AG09309 (cell line): Measurements from ENCODE around the gene RNF38.
"Not testable (repeated sequence)": the region's sequence is repeated elsewhere in the genome, so short reads cannot be mapped to it uniquely, and the experiment has no call there.

Experiments used
- DNase-seq: peaks from one replicate; pipeline ENCODE4 v3.0.0-alpha.2; 2010; ENCODE audit warnings: low read depth
- H3K4me3 ChIP-seq: 2 replicates; pipeline ENCODE4 v1.5.1; 2011; ENCODE audit warnings: mild to moderate bottlenecking, low read depth, low read length, moderate library complexity; ENCODE audit not compliant: control insufficient read depth
- TF ChIP-seq, protein P1 (sequence below): IDR thresholded peaks from 2 replicates; pipeline ENCODE4 v1.5.1; 2011; ENCODE audit warnings: mild to moderate bottlenecking, low read depth, low read length, inconsistent platforms; ENCODE audit not compliant: insufficient read depth, control insufficient read depth; ENCODE audit errors: missing control alignments

The RNF38 gene

DNA sequence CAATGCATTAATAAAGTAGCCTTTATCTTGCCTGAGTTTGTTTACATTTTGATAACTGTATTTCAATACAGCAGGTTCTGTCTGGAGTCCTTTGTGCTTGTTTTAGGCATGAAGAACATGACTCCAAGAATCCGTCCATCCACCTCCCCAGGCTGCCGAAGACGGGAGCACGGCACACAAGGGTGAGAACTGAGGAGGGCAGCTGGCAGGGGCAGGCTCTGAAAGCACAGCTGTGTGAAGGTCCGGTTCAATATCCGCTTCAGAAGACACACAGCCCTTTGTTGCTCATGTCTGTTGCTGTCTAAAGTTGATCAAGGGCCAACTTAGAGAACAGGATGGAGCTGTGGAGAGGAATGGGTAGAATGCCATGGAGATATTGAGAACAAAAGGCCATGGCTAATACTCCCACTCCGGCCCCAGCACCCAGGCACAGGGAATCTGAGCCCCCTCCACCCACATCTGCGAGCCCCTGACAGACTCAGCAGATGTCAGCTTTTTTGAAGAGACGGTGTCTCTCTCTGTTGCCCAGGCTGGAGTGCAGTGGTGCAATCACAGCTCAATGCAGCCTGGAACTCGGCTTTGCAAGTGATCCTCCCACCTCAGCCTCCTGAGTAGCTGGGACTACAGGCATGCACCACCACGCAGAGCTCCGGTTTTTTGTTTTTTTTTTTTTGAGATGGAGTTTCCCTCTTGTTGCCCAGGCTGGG, 83.3 kb downstream of the RNF38 start:
- DNase-seq: no peak
- no peak overlapping the region for H3K4me3 ChIP-seq
- TF ChIP-seq, protein P1, sequence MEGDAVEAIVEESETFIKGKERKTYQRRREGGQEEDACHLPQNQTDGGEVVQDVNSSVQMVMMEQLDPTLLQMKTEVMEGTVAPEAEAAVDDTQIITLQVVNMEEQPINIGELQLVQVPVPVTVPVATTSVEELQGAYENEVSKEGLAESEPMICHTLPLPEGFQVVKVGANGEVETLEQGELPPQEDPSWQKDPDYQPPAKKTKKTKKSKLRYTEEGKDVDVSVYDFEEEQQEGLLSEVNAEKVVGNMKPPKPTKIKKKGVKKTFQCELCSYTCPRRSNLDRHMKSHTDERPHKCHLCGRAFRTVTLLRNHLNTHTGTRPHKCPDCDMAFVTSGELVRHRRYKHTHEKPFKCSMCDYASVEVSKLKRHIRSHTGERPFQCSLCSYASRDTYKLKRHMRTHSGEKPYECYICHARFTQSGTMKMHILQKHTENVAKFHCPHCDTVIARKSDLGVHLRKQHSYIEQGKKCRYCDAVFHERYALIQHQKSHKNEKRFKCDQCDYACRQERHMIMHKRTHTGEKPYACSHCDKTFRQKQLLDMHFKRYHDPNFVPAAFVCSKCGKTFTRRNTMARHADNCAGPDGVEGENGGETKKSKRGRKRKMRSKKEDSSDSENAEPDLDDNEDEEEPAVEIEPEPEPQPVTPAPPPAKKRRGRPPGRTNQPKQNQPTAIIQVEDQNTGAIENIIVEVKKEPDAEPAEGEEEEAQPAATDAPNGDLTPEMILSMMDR: no peak

- no peak for DNase-seq
- H3K4me3 ChIP-seq: no peak overlapping the region
- TF ChIP-seq, protein P1: no peak
These were observed 84.0 kb downstream of the RNF38 start for GRCh38 chr9:36316049-36316448.

- H3K4me3 ChIP-seq: no peak overlapping the region
- no peak for DNase-seq
- TF ChIP-seq, protein P1: no peak
These were observed 84.8 kb downstream of the RNF38 start for GRCh38 chr9:36315283-36315682.

DNA sequence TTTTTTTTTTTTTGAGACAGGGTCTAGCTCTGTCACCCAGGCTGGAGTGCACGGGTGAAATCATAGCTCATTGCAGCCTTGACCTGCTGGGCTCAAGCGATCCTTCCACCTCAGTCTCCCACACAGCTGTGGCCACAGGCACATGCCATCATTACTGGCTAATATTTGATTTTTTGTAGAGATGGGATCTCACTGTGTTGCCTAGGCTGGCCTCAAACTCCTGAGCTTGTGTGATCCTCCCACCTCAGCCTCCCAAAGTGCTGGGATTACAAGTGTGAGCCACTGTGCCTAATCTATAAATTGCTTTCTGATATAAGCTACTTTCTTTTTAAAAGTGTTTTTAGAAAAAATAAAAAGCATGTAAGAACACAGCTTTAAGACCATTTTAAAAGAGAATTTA, 85.3 kb downstream of the RNF38 start:
- no peak overlapping the region for H3K4me3 ChIP-seq
- TF ChIP-seq, protein P1: no peak
- no peak for DNase-seq

DNA sequence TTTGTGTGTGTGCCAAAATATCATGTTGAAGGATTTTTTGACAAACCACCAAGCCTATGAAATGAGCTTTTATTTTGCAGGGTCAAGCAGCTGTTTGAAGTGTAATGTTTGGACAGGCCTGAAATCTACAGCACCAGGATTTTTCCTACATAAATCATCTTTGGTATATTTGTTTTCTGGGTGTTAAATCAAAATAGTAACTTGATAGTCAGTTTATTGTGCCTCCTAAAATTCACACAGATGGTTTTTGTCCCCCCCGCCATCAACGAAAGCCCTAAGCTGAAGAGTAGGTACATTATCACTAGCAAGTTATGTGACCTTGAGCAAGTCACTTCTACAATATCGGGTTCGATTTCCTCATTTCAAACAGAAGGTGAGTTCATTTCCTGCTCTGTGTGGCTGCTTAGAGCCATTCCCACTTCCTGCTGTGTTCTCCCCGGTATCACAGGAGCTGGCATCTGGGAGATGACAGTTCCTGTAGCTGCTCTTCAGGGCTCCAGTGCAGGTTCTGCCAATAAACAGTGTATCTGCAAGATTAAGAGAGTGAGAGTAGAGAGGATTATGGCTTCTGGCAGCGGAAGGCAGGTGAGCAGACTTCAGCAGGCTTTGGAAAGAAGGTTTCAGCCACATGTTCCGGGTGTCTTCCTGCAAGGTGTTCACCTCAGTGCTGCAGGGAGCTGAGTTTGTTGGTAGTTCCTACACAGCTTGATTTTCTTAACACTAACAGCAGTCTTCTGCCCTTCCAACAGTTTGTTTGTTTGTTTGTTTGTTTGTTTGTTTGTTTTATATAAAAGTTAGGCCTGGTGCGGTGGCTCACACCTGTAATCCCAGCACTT, 93.4 kb downstream of the RNF38 start:
- no peak for DNase-seq
- no peak overlapping the region for H3K4me3 ChIP-seq
- TF ChIP-seq, protein P1: no peak

- H3K4me3 ChIP-seq, DNase-seq: not testable (repeated sequence)
These were observed 95.7 kb downstream of the RNF38 start for GRCh38 chr9:36304366-36304765.

DNA sequence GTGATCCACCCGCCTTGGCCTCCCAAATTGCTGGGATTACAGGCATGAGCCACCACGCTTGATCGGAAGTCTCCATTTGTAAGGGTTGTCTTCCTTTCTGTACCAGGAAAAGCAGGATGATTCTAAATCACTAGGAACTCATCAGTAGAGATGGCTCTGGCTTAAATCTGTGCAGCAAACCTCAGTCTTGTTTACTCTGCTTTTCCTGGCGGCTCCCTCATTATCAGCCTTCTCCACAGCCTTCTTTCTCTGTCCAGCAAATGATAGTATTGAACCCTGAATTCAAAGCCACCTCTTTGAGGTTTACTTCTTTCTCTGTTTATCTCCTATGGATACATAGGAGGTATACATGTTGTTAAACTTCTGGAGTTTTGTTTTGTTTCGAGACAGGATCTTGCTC, 98.8 kb downstream of the RNF38 start:
- H3K4me3 ChIP-seq: no peak overlapping the region
- TF ChIP-seq, protein P1: no peak
- DNase-seq: no peak
